ENCODE data around the gene FAM210B. TPM values are rescaled to one million over a fixed set of nuclear protein-coding genes. Genes with fewer than 3 reads are reported as not detected.
"Not testable (repeated sequence)": the region's sequence is repeated elsewhere in the genome, so short reads cannot be mapped to it uniquely, and the experiment has no call there.

Gene FAM210B
- total and polyA plus RNA-seq, 11 donors, result 32.6 to 69.8 (median 56.2) TPM

- DNase-seq, result no peak
- Histone ChIP-seq H3K27ac (no peak overlapping the region), H3K4me3 (no peak overlapping the region), H3K27me3 (peaks cover 0 to 18% (median 0%) of the 10 kb centered on the region in 9 donors), H3K9me3 (no peaks in the 10 kb centered on the region), H3K36me3 (no peaks in the 10 kb centered on the region), H3K4me1 (no peaks in the 10 kb centered on the region)
- intact Hi-C loops (cut with DNase I), result no loop called here
- 37 to 48% (median 42%) methylated on average over 2 of the region's 2 CpGs for WGBS, 4 donors
- TF ChIP-seq CTCF (IDR thresholded peaks at IDR 0.05) (no peak), POLR2A (IDR thresholded peaks at IDR 0.05) (no peak)
- ATAC-seq, result no peak
Observed at GRCh38 chr20:56323206-56323605, 35.6 kb upstream of the FAM210B start.

- H3K9me3 ChIP-seq, result no peaks in the 10 kb centered on the region
- H3K27me3 ChIP-seq, result peaks cover 0 to 18% (median 0%) of the 10 kb centered on the region in 9 donors
- no peak for ATAC-seq
- H3K4me3 ChIP-seq, result no peak overlapping the region
- no peak for TF ChIP-seq CTCF (IDR thresholded peaks at IDR 0.05)
- no peak for TF ChIP-seq POLR2A (IDR thresholded peaks at IDR 0.05)
- whole genome bisulfite sequencing, 4 donors, result 54 to 64% (median 59%) methylated on average over 6 of the region's 6 CpGs
- no peak overlapping the region for H3K27ac ChIP-seq
- no peak for DNase-seq
- intact Hi-C loops (cut with DNase I), result no loop called here
- H3K4me1 ChIP-seq, result no peaks in the 10 kb centered on the region
- H3K36me3 ChIP-seq, result no peaks in the 10 kb centered on the region
Observed at GRCh38 chr20:56323656-56324055, 35.1 kb upstream of the FAM210B start.

GRCh38 chr20:56324806-56325205 lies 34.0 kb upstream of the FAM210B start:
- Histone ChIP-seq H3K27ac (no peak overlapping the region), H3K36me3 (no peaks in the 10 kb centered on the region), H3K4me3 (no peak overlapping the region), H3K4me1 (no peaks in the 10 kb centered on the region), H3K27me3 (peaks cover 0 to 18% (median 0%) of the 10 kb centered on the region in 9 donors), H3K9me3 (no peaks in the 10 kb centered on the region)
- ATAC-seq (no peak), DNase-seq (no peak)
- intact Hi-C loops (cut with DNase I), result no loop called here
- TF ChIP-seq CTCF (IDR thresholded peaks at IDR 0.05), result no peak
- no peak for TF ChIP-seq POLR2A (IDR thresholded peaks at IDR 0.05)

GRCh38 chr20:56328861-56329260 lies 29.9 kb upstream of the FAM210B start:
- no peaks in the 10 kb centered on the region for H3K4me1 ChIP-seq
- H3K36me3 ChIP-seq, result no peaks in the 10 kb centered on the region
- no peak overlapping the region for H3K4me3 ChIP-seq
- ATAC-seq (no peak), DNase-seq (no peak)
- intact Hi-C loops (cut with DNase I), result no loop called here
- no peak for TF ChIP-seq CTCF (IDR thresholded peaks at IDR 0.05)
- TF ChIP-seq POLR2A (IDR thresholded peaks at IDR 0.05), result no peak
- H3K27me3 ChIP-seq, result peaks cover 0 to 18% (median 0%) of the 10 kb centered on the region in 9 donors
- H3K27ac ChIP-seq, result no peak overlapping the region
- 28 to 53% (median 44%) methylated on average over 5 of the region's 5 CpGs for WGBS, 4 donors
- H3K9me3 ChIP-seq, result no peaks in the 10 kb centered on the region

- ATAC-seq; H3K27ac ChIP-seq; DNase-seq; intact Hi-C loops (cut with DNase I); H3K9me3 ChIP-seq; H3K4me3 ChIP-seq; H3K36me3 ChIP-seq; H3K4me1 ChIP-seq: not testable (repeated sequence)
- peaks cover 0 to 28% (median 0%) of the 10 kb centered on the region in 9 donors for H3K27me3 ChIP-seq
- WGBS, 4 donors, result 59 to 79% (median 70%) methylated on average over 7 to 8 of the region's 8 CpGs
Observed at GRCh38 chr20:56336709-56337108, 22.1 kb upstream of the FAM210B start.

Data from heart left ventricle (tissue), 16 donors.